Activated CD8-positive, alpha-beta T cell treated with anti-CD3 and anti-CD28 coated beads for 36 hours (primary cell): ENCODE measurements around the gene AURKAIP1. TPM values are rescaled to one million over a fixed set of nuclear protein-coding genes. Genes with fewer than 3 reads are reported as not detected.

Source experiments
- ATAC-seq: fragments of 200-7000 bp; cut with Tn5 transposase; one replicate; pipeline ENCODE4 v1.10.0; 2021; ENCODE audit warnings: mild to moderate bottlenecking, moderate library complexity
- CTCF ChIA-PET: fragments of 350-600 bp; sonication (Branson Sonifier 250); formaldehyde crosslinking; loops from one replicate; lab custom pipeline; 2021; ENCODE audit warnings: antibody characterized with exemption; lab: Charles Lee
- POLR2A ChIA-PET: fragments of 350-600 bp; sonication (Branson Sonifier 250); formaldehyde crosslinking; loops from one replicate; lab custom pipeline; 2021; ENCODE audit warnings: antibody characterized with exemption; lab: Charles Lee
- DNase-seq: peaks from one replicate; pipeline ENCODE4 v3.0.0-alpha.2; 2020
- H3K27ac Mint-ChIP-seq: one replicate; pipeline ENCODE4 v1.8.0; 2021; ENCODE audit warnings: mild to moderate bottlenecking, mixed read lengths
- H3K27me3 Mint-ChIP-seq: one replicate; pipeline ENCODE4 v1.8.0; 2021; ENCODE audit warnings: mixed read lengths
- H3K36me3 Mint-ChIP-seq: one replicate; pipeline ENCODE4 v1.8.0; 2021; ENCODE audit warnings: low read depth, mixed read lengths
- H3K4me1 Mint-ChIP-seq: one replicate; pipeline ENCODE4 v1.8.0; 2021; ENCODE audit warnings: low read depth, mixed read lengths
- H3K4me3 Mint-ChIP-seq: one replicate; pipeline ENCODE4 v1.8.0; 2021; ENCODE audit warnings: mild to moderate bottlenecking, moderate library complexity, mixed read lengths
- H3K9me3 Mint-ChIP-seq: one replicate; pipeline ENCODE4 v1.8.0; 2021; ENCODE audit warnings: mixed read lengths
- intact Hi-C: fragments of 100-400 bp; cut with micrococcal nuclease; formaldehyde crosslinking; loops from one replicate; pipeline ENCODE4 v1.10.0; 2022
- total RNA-seq, 2 experiments: library from RNA; stranded (reverse); gene quantifications; one replicate each; pipeline ENCODE4 v1.2.3, GENCODE V29; 2021
- TF ChIP-seq, protein P1 (sequence below): fragments of 200-600 bp; IDR thresholded peaks from one replicate; pipeline ENCODE4 v1.8.0; 2022; ENCODE audit warnings: antibody characterized with exemption, mild to moderate bottlenecking

AURKAIP1 gene
- total RNA-seq, 2 experiments from 2014 or later: 127 TPM

DNA sequence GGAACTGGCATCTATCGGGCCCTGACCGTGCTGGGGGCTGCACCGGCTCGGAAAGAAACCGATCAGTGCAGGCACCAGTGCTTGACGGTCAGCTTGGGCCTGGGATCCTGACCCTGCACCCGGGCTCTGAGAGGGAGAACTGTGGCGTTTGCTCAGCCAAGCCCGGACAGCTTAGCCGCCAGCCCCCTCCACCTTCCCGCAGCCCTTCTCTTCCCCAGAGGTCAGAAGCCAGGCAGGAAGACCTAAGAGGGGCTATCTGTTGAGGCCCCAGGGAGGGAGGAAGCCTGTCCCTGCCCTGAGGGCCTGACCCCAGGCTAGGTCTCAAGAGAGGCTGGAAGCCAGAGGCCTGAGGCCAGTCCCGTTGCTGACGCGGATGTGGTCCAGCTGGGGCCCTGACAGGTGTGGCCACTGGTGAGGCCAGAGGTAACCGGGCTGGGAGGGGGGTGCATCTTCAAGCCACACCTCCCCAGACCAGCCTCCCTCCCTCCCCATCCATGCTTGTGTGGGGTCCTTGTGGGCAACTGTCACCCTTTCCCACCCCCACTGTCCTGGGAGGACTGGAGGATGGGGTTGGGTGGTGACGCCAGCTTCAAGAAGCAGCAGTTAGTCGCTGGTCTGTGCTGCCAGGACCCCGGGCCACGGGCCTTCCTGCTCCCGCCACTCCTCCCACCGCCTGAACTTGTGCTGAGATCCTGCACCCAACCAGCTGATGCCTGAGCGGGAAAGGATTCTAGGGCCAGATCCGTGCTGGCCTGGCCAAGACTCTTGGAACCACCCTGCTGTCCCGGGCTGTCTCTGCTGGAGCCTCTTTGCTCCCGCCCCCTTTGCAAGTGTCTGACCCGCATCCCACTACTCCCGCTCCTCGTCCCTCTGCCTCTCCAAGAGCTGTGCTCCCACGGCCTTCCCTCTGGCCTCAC, 23.2 kb downstream of the AURKAIP1 start:
- intact Hi-C loops: no loop called here
- peaks cover 22% of the 10 kb centered on the region for H3K4me1 Mint-ChIP-seq
- POLR2A ChIA-PET: interaction anchor here (0.7 to 1.3 kb wide), 2 partner anchors 21 to 23 kb away, joined by 4 to 6 read pairs; partner anchors contain the start of gene AURKAIP1
- H3K36me3 Mint-ChIP-seq: no peaks in the 10 kb centered on the region
- no peak for DNase-seq
- peaks cover 12% of the 10 kb centered on the region for H3K27me3 Mint-ChIP-seq
- CTCF ChIA-PET: interaction anchor here (3.8 kb wide), 1 partner anchor 20 kb away, joined by 40 read pairs; no protein-coding TSS in a partner anchor
- H3K9me3 Mint-ChIP-seq: no peaks in the 10 kb centered on the region
- no peak for ATAC-seq
- H3K4me3 Mint-ChIP-seq: peak overlapping the region; percentile 61
- TF ChIP-seq, protein P1, sequence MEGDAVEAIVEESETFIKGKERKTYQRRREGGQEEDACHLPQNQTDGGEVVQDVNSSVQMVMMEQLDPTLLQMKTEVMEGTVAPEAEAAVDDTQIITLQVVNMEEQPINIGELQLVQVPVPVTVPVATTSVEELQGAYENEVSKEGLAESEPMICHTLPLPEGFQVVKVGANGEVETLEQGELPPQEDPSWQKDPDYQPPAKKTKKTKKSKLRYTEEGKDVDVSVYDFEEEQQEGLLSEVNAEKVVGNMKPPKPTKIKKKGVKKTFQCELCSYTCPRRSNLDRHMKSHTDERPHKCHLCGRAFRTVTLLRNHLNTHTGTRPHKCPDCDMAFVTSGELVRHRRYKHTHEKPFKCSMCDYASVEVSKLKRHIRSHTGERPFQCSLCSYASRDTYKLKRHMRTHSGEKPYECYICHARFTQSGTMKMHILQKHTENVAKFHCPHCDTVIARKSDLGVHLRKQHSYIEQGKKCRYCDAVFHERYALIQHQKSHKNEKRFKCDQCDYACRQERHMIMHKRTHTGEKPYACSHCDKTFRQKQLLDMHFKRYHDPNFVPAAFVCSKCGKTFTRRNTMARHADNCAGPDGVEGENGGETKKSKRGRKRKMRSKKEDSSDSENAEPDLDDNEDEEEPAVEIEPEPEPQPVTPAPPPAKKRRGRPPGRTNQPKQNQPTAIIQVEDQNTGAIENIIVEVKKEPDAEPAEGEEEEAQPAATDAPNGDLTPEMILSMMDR: no peak
- H3K27ac Mint-ChIP-seq: peak overlapping the region; percentile 49

DNA sequence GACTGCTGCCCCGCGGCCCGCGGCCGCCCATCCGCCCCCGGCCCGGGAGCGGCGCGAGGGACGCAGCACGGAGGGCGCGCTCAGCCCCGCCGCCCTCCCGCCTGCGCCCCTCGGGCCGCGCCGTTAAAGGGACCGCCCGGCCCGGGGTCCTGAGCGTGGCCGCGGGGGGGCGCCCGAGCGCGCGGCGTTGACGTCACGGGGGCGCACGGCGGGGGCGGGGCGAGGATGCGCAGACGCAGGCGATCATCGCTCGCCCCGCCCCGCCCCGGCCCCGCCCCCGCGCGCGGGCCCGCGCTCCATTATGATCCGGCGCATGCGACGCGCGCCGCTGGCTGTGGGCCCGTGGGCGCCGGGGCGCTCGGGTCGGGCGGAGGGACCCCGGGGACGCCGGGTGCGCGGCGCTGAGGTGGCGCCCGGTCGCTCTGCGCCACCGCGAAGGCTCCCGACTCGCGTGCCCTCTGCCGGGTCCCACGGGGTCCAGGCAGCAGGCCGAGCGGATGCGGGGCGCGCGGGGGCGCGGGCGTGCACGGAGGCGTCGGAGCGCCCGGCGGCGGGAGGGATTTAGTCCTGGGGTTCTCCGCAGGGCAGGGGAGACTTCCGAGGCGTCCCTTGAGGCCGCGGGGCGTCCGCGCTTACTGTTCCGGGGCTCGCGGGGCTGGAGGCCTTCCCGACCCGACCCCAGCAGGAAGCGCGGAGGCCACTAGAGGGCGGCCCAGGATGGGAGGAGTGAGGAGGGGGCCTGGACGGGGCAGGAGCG, 25.6 kb downstream of the AURKAIP1 start, which contains the start of gene DVL1:
TSS of gene DVL1 (minus strand) at position 163 of the 757 bp plus-strand sequence. CDS start 353 bp downstream, outside the sequence.
- intact Hi-C loops: no loop called here
- ChIA-PET CTCF (interaction anchor here (0.9 kb wide), 1 partner anchor 58 kb away, joined by 3 read pairs; no protein-coding TSS in a partner anchor), POLR2A (interaction anchor here (1.5 kb wide), 1 partner anchor 23 kb away, joined by 5 read pairs; no protein-coding TSS in a partner anchor)
- peaks cover 34% of the 10 kb centered on the region for H3K4me1 Mint-ChIP-seq
- H3K9me3 Mint-ChIP-seq: no peaks in the 10 kb centered on the region
- no peaks in the 10 kb centered on the region for H3K36me3 Mint-ChIP-seq
- peak within 1 kb of the TSS; percentile 78 for H3K4me3 Mint-ChIP-seq
- peak within 1 kb of the TSS; percentile 25 for H3K27ac Mint-ChIP-seq
- DNase-seq (peak; percentile 75), ATAC-seq (peak; percentile 80)
- TF ChIP-seq, protein P1: peak; percentile 27
- H3K27me3 Mint-ChIP-seq: peaks cover 12% of the 10 kb centered on the region

DNA sequence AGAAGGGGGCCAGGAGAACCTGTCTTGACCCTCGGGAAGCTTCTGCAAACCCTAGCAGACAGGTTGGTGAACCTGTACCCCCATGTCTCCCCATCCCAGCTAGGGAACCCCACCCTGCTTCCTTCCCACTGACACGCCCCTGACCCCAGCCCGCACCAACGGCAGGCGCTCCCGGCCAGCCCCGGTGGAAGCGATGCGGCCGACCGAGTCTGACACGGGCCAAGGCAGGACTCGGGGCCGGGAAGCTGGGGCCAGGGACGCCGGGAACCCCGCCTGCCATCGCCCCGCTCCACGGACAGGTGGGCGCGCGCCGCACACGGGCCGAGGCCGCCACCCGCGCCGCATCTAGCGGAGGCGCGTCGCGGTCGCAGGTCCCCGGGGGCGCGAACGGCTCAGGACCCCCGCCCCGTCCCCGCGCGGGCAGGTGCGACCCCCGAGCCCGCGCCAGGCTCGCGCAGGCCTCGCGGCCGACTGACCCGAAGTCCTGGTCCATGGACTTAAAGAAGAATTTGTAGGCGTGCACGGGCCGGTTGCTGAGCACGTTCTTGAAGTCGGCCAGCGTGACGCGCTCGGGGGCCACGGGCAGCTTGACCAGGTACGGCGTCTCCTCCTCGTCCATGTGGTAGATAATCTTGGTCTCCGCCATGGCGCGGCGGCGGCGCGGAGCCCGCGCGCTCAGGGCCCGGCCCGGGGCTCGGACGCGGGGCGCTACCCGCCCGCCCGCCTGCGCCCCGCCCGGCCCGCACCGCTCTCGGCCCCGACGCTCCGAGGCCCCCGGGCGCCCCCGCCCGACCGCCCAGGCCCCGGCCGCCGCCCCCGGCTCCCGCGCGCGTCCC, 26.4 kb downstream of the AURKAIP1 start:
- no peaks in the 10 kb centered on the region for H3K36me3 Mint-ChIP-seq
- TF ChIP-seq, protein P1: no peak
- H3K9me3 Mint-ChIP-seq: no peaks in the 10 kb centered on the region
- ATAC-seq (peak; percentile 17), DNase-seq (no peak)
- peak overlapping the region; percentile 78 for H3K4me3 Mint-ChIP-seq
- peaks cover 31% of the 10 kb centered on the region for H3K4me1 Mint-ChIP-seq
- H3K27ac Mint-ChIP-seq: peak overlapping the region; percentile 25
- peaks cover 9% of the 10 kb centered on the region for H3K27me3 Mint-ChIP-seq
- ChIA-PET CTCF (interaction anchor here (0.9 to 1.6 kb wide), 6 partner anchors 23 to 193 kb away, joined by 3 to 17 read pairs (median 4); partner anchors contain the start of gene AURKAIP1), POLR2A (interaction anchor here (0.9 to 1.5 kb wide), 6 partner anchors 18 to 52 kb away, joined by 3 to 6 read pairs (median 4); partner anchors contain the start of gene TAS1R3)
- intact Hi-C loops: no loop called here

DNA sequence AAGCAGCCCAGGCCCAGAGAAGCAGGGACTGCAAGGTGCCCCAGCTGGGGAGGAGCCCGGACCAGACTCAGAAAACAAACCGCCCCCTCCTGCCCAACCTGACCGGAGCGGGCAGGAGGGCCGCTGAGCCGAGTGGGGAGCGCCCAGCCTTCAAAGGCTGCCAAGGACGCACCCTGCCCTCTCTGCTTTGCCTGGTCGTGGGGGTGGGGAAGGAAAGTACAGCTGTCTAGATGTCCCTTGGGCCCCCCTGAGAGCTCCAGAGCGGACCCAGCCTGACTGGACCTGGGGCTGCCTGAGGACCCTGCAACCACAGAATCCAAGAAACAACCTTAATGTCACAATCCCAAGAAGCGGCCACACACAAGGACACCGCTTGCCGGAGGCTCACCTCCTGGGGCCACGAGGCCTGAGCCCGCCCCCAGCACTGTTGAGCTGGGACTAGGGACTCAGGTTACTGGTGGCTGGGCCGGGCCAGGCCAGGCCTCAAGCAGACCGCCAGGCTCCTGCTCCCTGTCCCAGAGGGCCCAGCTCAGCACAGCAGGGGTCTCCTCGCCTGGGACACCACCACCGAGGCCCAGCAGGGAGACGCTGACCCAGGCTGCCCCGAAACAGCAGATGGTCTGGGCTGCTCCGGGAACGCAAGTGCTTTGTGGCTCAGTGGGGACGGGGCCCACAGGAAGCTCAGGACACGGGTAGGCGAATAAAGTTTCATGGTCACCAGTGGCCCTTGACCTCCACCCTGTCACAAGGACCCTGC, 27.2 kb downstream of the AURKAIP1 start:
- intact Hi-C loops: no loop called here
- Mint-ChIP-seq H3K36me3 (no peaks in the 10 kb centered on the region), H3K9me3 (no peaks in the 10 kb centered on the region), H3K4me1 (peaks cover 29% of the 10 kb centered on the region), H3K27me3 (peaks cover 8% of the 10 kb centered on the region), H3K4me3 (peak overlapping the region; percentile 78), H3K27ac (peak overlapping the region; percentile 25)
- ATAC-seq: no peak
- no peak for DNase-seq
- ChIA-PET POLR2A (interaction anchor here (0.9 to 1.5 kb wide), 6 partner anchors 17 to 52 kb away, joined by 3 to 6 read pairs (median 4); partner anchors contain the start of gene TAS1R3), CTCF (interaction anchor here (0.7 to 1.6 kb wide), 7 partner anchors 24 to 192 kb away, joined by 3 to 17 read pairs (median 3); partner anchors contain the start of gene AURKAIP1)
- TF ChIP-seq, protein P1: no peak
